ENCODE data around the gene NRXN3. TPM values are rescaled to one million over a fixed set of nuclear protein-coding genes. Genes with fewer than 3 reads are reported as not detected.

Gene NRXN3
- total RNA-seq, 2 donors from 2014 or later: 1.3 to 2.3 TPM

DNA sequence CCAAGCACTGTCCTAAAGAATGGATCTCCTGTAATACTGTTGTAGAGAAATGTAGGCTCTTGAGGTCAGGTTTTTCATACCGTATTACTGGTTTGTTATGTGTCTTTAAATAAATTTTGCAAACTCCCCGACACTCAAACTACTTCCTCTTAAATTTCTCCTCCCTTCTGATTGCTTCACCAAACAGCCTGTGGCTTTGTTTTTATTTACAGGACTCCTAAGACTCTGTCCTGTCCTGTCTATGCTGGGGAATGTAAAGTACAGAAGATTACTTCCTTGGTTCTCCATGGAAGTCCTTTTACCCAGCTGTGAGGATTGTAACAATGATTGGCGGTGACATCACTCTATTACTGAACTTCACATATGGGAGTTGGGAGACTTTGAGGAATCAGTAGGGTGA lies 1167.6 kb downstream of the NRXN3 start:
- Histone ChIP-seq H3K36me3 (replicated peaks in 1 of 2; ENCODE audit: insufficient read depth in 1 of 2, low read depth in 2 of 2) (no peaks in the 10 kb centered on the region), H3K4me3 (no peak overlapping the region), H3K27me3 (no peaks in the 10 kb centered on the region), H3K4me1 (no peaks in the 10 kb centered on the region), H3K27ac (no peak overlapping the region), H3K9me3 (no peaks in the 10 kb centered on the region)
- DNase-seq: no peak
- WGBS, 2 donors: 85 to 89% methylated on average over 3 of the region's 3 CpGs
- intact Hi-C loops (cut with DNase I): no loop called here
- no peak for ATAC-seq
- TF ChIP-seq, protein P1, sequence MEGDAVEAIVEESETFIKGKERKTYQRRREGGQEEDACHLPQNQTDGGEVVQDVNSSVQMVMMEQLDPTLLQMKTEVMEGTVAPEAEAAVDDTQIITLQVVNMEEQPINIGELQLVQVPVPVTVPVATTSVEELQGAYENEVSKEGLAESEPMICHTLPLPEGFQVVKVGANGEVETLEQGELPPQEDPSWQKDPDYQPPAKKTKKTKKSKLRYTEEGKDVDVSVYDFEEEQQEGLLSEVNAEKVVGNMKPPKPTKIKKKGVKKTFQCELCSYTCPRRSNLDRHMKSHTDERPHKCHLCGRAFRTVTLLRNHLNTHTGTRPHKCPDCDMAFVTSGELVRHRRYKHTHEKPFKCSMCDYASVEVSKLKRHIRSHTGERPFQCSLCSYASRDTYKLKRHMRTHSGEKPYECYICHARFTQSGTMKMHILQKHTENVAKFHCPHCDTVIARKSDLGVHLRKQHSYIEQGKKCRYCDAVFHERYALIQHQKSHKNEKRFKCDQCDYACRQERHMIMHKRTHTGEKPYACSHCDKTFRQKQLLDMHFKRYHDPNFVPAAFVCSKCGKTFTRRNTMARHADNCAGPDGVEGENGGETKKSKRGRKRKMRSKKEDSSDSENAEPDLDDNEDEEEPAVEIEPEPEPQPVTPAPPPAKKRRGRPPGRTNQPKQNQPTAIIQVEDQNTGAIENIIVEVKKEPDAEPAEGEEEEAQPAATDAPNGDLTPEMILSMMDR (IDR thresholded peaks at IDR 0.05): no peak

DNA sequence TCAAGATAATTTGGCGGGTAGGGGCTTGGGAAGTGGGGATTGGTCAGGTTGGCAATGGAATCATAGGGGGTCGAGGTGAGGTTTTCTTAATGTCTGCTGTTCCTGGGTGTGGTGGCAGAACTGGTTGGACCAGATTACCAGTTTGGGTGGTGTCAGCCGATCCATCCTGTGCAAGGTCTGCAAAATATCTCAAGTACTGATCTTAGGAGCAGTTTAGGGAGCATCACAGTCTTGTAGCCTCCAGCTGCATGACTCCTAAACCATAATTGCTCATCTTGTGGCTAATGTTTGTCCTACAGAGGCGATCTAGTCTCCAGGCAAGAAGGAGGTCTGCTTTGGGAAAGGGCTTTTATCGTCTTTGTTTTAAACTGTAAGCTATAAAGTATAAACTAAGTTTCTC lies 1172.8 kb downstream of the NRXN3 start:
- Histone ChIP-seq H3K27ac (no peak overlapping the region), H3K36me3 (replicated peaks in 1 of 2; ENCODE audit: insufficient read depth in 1 of 2, low read depth in 2 of 2) (no peaks in the 10 kb centered on the region), H3K4me1 (no peaks in the 10 kb centered on the region), H3K27me3 (no peaks in the 10 kb centered on the region), H3K9me3 (no peaks in the 10 kb centered on the region), H3K4me3 (no peak overlapping the region)
- DNase-seq (no peak), ATAC-seq (no peak)
- WGBS, 2 donors: 74 to 80% methylated on average over 5 of the region's 5 CpGs
- no peak for TF ChIP-seq POLR2A (IDR thresholded peaks at IDR 0.05)
- TF ChIP-seq, protein P1 (IDR thresholded peaks at IDR 0.05): no peak
- intact Hi-C loops (cut with DNase I): no loop called here

DNA sequence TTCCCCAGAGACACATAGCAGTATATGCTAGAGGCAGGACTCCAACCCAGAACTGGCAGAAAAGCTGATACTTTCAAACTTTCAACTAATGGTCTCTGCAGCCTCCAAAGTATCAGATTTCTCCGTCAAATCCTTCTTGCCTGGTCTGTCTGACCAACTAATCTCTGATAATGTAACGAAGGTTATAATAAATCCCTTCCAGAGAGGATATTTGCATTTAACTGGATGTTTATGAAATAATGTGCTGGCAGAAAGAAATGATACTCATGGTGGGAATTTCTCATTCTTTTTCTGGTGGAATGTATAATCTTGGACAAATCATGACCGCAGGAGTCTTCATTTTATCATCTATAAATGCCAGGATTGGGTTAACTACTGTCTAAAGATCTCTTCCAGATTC lies 1180.8 kb downstream of the NRXN3 start:
- DNase-seq (no peak), ATAC-seq (no peak)
- H3K27ac ChIP-seq: no peak overlapping the region
- 91 to 94% methylated on average over 3 of the region's 3 CpGs for WGBS, 2 donors
- H3K4me1 ChIP-seq: no peaks in the 10 kb centered on the region
- H3K9me3 ChIP-seq: no peaks in the 10 kb centered on the region
- no peak for TF ChIP-seq POLR2A (IDR thresholded peaks at IDR 0.05)
- no peak overlapping the region for H3K4me3 ChIP-seq
- intact Hi-C loops (cut with DNase I): no loop called here
- no peaks in the 10 kb centered on the region for H3K27me3 ChIP-seq
- H3K36me3 ChIP-seq (replicated peaks in 1 of 2; ENCODE audit: insufficient read depth in 1 of 2, low read depth in 2 of 2): no peaks in the 10 kb centered on the region

DNA sequence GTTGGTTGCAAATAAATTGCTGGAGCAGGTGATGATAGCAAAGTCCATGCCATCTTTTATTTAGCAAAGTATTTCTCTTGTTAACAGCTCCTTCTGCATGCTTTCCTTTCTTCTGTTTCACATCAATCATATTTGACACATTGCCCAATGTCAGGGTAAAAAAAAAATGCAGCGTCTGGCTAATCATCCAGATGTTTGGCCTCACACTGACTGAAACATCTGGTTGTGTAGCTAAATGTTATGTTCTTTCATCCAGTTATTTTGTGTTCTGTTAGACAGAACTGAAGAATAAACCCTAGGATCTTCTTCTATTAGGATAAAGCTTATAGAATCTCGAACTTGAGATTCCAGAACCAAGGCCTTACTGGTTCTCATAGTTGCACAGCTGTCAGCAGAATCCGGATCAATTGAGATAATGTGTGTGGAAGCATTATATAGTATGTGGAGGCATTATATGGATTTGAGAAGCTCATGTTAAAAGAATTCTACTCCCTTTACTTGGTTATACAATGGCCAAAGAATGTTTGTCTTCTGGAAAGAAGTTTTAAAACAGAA lies 1182.0 kb downstream of the NRXN3 start:
- Histone ChIP-seq H3K36me3 (replicated peaks in 1 of 2; ENCODE audit: insufficient read depth in 1 of 2, low read depth in 2 of 2) (no peaks in the 10 kb centered on the region), H3K4me3 (no peak overlapping the region), H3K27ac (no peak overlapping the region), H3K9me3 (no peaks in the 10 kb centered on the region), H3K4me1 (no peaks in the 10 kb centered on the region), H3K27me3 (no peaks in the 10 kb centered on the region)
- intact Hi-C loops (cut with DNase I): no loop called here
- no peak for TF ChIP-seq POLR2A (IDR thresholded peaks at IDR 0.05)
- TF ChIP-seq, protein P1 (IDR thresholded peaks at IDR 0.05): no peak
- ATAC-seq: no peak
- WGBS, 2 donors: 39 to 46% methylated on average over 3 of the region's 3 CpGs
- DNase-seq: no peak

DNA sequence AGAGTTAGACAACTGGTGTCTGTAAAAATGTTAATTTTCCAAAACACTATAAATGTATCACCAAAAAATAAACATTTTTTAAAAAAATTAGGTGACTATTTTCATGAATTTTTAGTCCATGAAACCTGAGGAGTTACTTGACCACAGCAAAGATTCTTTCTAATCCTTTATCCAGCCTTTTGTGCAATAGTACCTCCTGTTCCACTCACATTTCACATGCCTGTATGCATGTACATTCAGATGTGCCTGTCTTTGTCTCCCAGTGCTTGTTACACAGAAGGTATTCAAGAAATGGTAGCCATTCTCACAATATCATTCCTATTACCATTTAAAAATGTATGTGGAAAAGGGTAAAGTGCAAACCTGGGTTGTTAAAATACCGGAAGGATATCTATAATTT lies 1184.2 kb downstream of the NRXN3 start:
- no peaks in the 10 kb centered on the region for H3K9me3 ChIP-seq
- intact Hi-C loops (cut with DNase I): no loop called here
- no peak overlapping the region for H3K4me3 ChIP-seq
- H3K36me3 ChIP-seq (replicated peaks in 1 of 2; ENCODE audit: insufficient read depth in 1 of 2, low read depth in 2 of 2): no peaks in the 10 kb centered on the region
- H3K27ac ChIP-seq: no peak overlapping the region
- no peaks in the 10 kb centered on the region for H3K27me3 ChIP-seq
- H3K4me1 ChIP-seq: no peaks in the 10 kb centered on the region
- DNase-seq (no peak), ATAC-seq (no peak)
- TF ChIP-seq, protein P1 (IDR thresholded peaks at IDR 0.05): no peak
- TF ChIP-seq POLR2A (IDR thresholded peaks at IDR 0.05): no peak
- WGBS, 2 donors: 73 to 88% methylated on average over 1 of the region's 1 CpG

All from body of pancreas (tissue), 4 donors.